Astrocyte (in vitro differentiated cells and primary cell): Measurements from ENCODE around the gene TIGD1.

ENCODE experiments used
- CTCF ChIP-seq: IDR thresholded peaks from 2 replicates; pipeline ENCODE4 v1.5.1; 2011; ENCODE audit warnings: low read depth, mild to moderate bottlenecking, inconsistent platforms, low read length, moderate library complexity; ENCODE audit not compliant: insufficient read depth
- EZH2 ChIP-seq: IDR thresholded peaks from 2 replicates; pipeline ENCODE4 v1.6.1; 2012; ENCODE audit warnings: mild to moderate bottlenecking, low read length, inconsistent platforms; ENCODE audit not compliant: insufficient read depth

GRCh38 chr2:232512602-232513001 is 37.8 kb downstream of the TIGD1 start:
- TF ChIP-seq CTCF (no peak), EZH2 (no peak)
